Measurements from ENCODE around the gene UBASH3A.
"Not testable (repeated sequence)": the region's sequence is repeated elsewhere in the genome, so short reads cannot be mapped to it uniquely, and the experiment has no call there.

UBASH3A gene

DNA sequence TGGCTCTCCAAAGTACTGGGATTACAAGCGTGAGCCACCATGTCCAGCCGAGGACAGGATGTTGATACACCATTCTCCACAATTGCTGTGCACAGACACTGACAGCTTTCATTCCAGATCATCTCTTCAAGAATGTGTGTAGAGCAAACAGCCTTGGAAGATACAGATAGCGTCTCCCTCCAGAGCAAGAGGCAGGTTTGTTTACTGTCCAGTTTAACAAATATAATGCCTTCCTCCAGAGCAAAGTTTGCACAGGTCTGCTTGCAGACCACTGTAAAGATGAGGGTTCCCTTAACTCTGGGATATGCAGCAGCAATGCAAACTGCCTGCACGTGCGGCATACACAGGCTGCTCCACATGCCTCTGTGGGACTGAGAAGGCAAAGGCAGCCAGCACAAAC lies 12.4 kb upstream of the UBASH3A start:
- no peak for DNase-seq

DNA sequence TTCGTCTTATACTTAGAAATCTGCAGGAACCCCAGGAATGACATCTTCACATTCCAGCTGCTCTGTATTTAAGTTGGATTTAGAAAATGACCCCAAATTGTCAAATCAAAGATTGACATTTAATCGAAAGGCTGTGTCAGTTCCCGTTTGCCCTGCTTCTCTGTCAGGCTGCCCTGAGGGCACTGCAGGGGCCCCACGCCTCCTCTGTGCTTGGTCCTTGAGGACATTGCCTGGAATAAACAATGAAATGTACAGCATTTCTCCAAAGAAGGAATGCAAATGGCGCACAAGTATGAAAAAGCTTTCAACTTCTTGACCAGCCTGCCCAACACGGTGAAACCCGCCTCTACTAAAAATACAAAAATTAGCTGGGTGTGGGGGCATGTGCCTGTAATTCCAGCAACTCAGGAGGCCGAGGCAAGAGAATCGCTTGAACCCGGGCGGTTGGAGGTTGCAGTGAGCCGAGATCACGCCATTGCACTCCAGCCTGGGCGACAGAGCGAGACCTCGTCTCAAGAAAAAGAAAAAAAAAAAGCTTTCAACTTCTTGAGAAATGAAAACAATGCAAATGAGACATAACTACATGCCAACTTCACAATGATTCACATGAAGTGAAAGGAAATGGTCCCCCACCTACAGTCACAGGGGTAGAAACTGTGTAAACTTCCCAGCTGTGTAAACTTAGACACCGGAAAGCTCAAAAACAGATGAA lies 10.8 kb upstream of the UBASH3A start:
- peak; percentile 23 to 54 for DNase-seq

DNA sequence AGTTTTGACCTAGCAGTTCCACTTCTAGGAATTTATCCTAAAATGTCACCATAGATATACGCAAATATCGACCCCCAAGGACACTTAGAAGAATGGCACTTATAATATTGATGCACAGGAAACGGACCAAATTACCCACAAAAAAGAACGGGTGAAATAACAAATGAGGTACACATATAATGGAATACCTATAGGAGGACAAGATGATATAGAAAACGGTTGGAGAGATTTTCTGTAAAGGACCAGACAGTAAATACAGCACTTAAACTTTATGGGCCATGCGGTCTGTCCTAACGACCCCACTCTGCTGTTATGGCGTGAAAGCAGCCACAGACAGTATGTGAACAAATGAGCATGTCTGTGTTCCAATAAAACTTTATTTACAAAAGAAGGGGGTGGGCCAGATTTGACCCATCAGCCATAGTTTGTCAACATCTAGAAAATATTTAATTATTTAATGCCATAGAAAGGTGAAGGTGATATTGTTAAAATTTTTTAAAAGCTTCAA lies 10.2 kb upstream of the UBASH3A start:
- DNase-seq, result no peak

GRCh38 chr21:42395302-42395701 lies 8.4 kb upstream of the UBASH3A start:
- DNase-seq, result no peak

DNA sequence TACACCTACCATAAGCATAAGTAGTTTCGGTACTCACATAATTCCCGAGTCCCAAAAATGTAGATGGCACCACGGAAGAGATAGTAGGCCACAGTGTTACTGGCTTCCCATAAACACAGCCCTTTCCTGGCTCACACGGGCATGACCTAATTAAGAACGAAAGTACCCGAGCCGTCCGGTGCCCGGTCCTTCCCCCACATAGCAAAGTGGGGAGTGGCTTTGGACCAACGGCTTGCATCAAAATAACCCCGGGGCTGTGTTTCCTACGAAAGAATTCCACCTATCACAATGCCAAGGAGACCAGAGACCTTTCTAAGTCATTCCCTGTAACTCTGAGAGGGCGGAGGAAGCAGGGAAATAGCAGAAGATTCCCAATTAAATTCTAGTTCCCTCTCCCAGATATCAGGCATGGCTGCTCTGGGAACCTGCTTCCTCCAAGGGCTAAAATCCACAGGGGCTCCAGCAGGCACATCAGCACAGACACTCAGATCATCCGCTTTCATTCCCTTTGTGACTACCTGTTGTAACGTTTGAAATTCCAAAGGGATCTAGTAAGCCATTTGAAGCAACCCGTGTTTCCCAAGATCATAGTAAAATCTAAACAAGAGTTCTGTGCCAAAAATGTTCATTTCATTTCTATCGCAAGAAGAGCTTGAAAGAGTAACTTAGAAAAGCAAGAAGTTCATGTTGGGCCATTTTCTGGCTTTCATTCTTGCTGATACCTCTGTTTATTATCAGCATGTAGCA lies 7.6 kb upstream of the UBASH3A start, which contains the start of gene TMPRSS3:
Gene TMPRSS3 (minus strand): TSS at position 148 of the 747 bp plus-strand sequence. CDS start 635 bp downstream, outside the sequence.
- no peak for DNase-seq

DNA sequence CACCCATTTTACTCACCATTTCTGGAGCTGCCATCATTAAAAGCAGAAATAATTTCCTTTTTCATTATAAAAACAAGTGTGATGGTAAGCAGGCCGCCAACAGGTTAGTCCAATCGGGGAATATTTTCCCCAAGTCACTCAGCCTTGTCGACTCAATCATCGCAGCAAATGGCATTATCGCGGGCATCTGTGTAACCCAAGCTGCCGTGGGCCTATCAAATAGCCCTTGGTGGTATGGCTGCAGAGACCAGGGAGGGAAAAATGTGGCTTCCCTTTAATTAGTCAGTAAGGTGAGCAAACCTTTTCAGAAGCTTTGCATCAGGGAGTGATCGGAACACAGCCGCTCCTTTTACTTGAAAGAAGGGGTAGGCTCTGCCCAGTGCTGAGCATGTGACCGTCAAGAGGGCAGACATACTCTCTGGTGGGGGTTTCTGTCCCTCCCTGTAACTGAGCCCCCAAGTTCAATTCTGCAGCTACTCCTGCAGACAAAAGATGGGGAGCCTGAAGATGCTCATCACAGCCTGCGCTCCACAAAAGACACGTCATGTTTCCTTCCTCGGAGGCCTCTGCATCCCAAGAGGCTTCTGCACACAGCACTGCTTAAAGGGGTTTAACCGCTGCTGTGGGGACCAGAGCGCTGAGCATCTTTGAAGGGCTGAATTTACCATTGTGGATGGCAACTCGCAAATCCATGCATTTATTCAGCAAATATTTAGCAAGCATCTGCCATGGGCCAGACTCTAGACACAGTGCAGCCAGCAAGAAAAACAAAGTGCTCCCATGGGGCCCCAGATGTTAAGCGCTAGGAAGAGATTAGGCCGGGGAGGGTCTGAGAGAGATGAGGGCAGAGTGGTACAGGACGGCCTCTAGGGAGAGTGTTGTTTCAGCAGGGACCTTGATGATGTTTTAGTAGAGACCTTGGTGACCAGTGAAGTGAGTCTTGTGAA lies 6.6 kb upstream of the UBASH3A start:
- DNase-seq, result no peak

DNA sequence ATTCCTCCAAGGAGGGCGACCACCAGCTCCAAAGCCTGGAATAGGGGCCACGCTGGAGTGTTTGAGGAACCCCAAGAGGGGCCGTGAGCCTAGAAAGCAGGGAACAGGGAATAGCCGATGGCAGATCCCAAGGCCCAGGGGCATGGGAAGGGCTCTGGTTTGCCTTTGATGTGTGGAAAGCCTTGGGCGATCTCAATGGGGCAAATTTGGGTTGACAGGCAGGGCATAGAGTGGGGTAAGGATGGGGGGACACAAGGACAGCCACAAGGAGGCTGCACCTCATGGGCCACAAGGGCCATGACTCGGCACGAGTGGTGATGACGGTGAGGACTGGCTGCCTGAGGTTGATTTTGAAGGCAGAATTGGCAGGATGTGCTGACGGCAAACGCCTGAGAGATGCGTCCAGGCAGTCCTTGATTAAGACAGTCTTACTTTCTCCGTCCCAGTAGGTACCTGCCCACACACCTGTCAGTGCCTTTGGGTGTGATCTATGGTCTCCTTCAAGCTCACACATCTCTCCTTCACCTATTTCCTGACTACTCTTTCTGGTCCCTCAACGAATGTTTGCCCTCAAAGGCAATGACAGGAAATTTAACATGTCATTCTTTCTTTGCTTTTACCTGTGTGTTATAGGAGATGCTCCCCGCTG lies 5.8 kb upstream of the UBASH3A start:
- no peak for DNase-seq

DNA sequence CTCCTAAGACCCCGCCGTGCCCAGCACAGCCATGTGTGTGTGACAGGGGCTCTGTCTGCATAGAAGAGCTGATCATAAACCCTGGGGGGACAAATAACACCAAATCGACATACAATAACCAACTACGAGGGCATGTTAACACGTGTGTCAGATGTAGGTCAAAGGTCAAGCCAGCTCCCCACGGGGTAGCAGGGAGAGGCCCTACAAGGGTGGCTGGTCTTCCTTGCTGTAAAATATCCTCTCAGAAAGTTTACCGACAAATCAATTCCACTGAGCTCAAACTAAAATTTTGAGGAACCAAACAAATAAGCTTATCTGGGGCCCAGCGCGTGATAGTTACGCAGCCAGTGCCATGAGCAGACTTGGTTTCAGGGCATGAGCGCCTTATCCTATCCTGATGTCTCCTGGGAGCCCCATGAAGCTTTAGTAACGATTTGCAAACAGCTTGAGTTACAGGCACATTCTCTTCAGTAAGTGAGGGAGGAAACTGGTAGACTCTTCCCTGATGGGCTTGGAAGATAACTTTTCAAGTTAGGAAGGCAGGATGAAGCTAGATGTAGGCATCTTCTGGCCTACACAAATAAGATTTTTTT lies 5.2 kb upstream of the UBASH3A start:
- no peak for DNase-seq

GRCh38 chr21:42400525-42400924 lies 3.2 kb upstream of the UBASH3A start:
- peak in 1 of 2 donors; percentile 28 for DNase-seq

DNA sequence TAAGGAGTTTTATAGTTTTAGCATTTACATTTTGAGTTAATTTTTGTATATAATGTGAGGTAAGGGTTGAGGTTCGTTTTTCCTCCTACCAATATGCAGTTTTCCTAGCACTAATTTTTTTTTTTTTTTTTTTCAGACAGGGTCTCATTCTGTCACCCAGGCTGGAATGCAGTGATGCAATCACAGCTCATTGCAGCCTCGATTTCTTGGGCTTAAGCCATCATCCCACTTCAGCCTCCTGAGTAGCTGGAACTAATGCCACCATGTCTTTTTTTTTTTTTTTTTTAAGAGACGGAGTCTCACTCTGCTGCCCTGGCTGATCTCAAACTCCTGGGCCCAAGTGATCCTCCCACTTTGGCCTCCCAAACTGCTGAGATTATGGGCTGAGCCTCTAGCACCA lies 2.5 kb upstream of the UBASH3A start:
- no peak for DNase-seq

GRCh38 chr21:42401820-42402251 lies 1.9 kb upstream of the UBASH3A start:
- peak in 1 of 2 donors; percentile 14 for DNase-seq

DNA sequence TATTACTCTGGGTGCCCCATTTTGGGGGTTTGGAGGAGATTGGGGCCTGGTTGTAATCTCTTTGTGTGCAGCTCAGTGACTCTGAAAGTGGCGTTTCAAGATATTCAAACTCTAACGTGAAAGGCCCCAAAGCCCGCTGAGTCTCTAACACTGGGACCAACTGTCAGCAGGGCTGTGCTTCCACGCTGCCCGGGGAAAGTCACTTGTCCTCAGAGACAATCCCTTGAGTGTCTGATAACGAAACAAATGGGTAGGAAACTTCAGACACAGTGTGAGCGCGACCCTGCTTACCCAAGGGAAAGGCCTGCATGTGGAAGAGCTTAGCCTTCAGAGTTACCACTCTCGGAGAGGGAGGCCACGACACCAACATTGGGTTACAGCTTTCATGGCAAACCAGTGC lies 837 bp downstream of the UBASH3A start:
- DNase-seq, result peak in 1 of 2 donors; percentile 25

DNA sequence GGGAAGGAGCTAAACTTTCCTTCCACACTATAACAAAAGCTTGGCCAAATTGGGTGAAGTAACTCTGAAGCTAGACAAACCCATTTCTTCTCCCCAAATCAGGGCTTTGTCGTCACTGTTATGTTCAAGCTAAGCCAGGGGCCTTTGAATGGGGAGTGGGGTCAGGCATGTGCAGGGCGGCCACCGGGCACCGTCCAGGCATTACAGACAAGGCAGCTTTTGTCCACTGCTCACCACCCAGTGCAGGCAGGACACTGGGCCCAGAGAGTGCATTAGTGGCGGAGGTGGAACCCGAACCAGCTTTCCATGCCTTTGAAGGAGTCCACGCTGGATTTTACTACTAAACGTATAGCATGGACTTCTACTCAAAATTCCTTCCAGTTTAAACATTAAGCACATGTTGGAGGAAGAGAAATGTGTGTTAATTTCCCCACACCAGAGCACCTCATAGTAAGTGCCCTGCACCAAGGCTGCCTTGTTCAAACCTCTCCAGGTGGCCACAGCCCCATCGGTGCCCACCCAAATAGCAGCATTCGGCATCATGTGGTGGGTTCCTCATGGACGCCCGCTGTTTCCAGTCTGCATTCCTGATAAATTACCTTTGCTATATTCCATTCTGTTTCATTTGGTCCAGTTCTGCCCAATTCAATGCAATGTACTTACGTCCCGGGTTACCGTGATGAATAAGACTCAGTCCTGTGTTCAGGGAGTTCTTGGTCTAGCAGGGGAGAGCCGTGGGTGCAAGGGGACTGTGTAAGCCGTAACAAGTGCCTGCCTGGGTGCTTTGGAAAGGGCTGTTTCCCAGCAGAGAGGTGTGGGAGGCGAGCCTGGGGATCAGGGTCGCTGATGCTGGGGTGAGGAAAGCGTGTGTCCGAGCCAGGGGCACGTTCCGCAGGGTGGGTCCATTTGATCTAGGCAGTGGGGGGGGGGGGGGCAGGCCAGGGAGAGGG lies 1.6 kb downstream of the UBASH3A start:
- DNase-seq, result no peak

- DNase-seq, result peak in 1 of 2 donors; percentile 66
Observed at GRCh38 chr21:42406201-42406621, 2.5 kb downstream of the UBASH3A start.

- DNase-seq, result peak in 1 of 2 donors; percentile 19
Observed at GRCh38 chr21:42406866-42407265, 3.2 kb downstream of the UBASH3A start.

DNA sequence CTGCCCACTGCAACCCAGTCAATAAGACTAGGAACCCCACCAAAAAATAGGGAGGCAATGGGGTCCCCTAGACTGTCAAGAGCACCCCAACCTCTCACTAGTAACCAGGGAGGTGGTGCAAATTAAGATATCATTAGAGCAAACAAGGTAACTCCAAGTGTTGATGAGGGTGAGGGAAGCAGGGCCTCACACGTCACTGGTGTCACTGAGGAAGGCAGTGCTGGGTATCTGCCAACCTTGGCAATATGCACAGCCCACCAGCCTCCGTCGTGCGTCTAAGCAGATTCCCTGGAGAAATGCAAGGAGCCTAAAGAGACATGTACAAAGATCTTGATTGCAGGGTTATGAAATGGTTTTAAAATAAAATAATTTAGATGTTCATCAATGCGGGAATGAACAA lies 3.8 kb downstream of the UBASH3A start:
- DNase-seq, result no peak

DNA sequence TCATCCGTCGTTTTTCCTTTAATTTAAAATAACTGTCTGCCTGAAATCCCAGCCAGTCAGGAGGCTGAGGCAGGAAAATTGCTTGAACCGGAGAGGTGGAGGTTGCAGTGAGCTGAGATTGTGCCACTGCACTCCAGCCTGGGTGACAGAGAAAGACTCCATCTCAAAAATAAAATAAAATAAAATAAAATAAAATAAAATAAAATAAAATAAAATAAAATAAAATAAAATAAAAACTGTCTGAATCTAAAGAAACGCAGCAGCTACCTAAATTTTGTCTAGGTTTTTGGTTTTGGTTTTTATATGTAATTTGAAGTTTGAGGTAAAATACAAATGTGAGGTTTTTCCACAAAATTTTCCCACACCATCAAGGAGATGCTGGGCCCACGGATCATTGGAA lies 5.0 kb downstream of the UBASH3A start:
- DNase-seq, result not testable (repeated sequence)

- no peak for DNase-seq
Observed at GRCh38 chr21:42409366-42409765, 5.7 kb downstream of the UBASH3A start.

DNA sequence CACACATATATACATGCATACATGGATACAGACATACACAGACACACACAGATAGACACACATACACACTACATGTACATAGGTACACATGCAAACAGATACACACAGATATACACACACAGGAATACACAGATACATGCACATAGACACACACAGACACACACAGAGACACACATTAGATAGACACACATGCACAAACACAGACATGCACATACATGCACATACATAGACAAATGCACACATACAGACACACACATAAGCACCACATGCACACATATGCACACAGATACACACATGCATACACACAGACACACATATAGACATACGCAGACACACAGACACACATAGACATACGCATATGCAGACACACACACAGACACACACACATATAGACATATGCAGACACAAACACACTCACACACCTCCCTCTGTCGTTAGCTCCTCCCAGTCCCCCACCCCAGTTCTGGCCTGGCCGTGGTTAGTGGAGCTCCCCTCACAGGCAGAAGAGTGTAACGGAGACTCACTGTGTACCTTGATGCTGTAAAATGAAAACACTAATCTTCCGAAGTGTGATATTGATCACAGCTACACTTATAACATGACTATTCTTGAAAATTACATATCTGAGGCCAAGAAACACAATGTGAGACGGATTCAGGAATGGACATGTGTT lies 7.6 kb downstream of the UBASH3A start:
- peak in 1 of 2 donors; percentile 32 for DNase-seq

All from CD4-positive, alpha-beta T cell treated with Interleukin-4 for 1 hour (primary cell).